H1 (cell line): Measurements from ENCODE around the gene TMEM38A. TPM values are rescaled to one million over a fixed set of nuclear protein-coding genes. Genes with fewer than 3 reads are reported as not detected.

Experiments used
- CTCF ChIA-PET: fragments of 300-600 bp; sonication (Branson Sonifier 250); formaldehyde crosslinking; loops from one replicate; lab custom pipeline; 2021; ENCODE audit not compliant: partially characterized antibody; lab: Charles Lee
- POLR2A ChIA-PET: fragments of 300-600 bp; sonication (Branson Sonifier 250); formaldehyde crosslinking; loops from one replicate; lab custom pipeline; 2021; ENCODE audit warnings: inconsistent platforms; ENCODE audit not compliant: partially characterized antibody; lab: Charles Lee
- DNase-seq, 2 experiments: peaks; one replicate each; pipeline versions ENCODE4 v3.0.0 to v3.0.0-alpha.2; 2010 to 2022; ENCODE audit warnings: low spot score in 2 of 2, low read depth in 1 of 2, mixed read lengths in 1 of 2
- FAIRE-seq: peaks from 2 replicates; lab custom pipeline; 2011; peaks lifted over from hg19 to GRCh38; lab: Jason Lieb, UNC
- H2AFZ ChIP-seq: 2 replicates; pipeline ENCODE4 v1.8.1; 2012; ENCODE audit warnings: low read length, inconsistent platforms
- H2AK5ac ChIP-seq: 2 replicates; pipeline ENCODE4 v1.6.1; 2013; ENCODE audit warnings: low read depth, low read length
- H2BK120ac ChIP-seq: replicated peaks from 2 replicates; pipeline ENCODE3; 2013; ENCODE audit warnings: low read depth, low read length, inconsistent platforms
- H2BK12ac ChIP-seq: 2 replicates; pipeline ENCODE4 v1.6.1; 2013; ENCODE audit warnings: low read depth, low read length
- H2BK15ac ChIP-seq: 2 replicates; pipeline ENCODE4 v1.6.1; 2013; ENCODE audit warnings: low read length
- H2BK20ac ChIP-seq: 2 replicates; pipeline ENCODE4 v1.6.1; 2013; ENCODE audit warnings: low read length
- H2BK5ac ChIP-seq: 2 replicates; pipeline ENCODE4 v1.6.1; 2013; ENCODE audit warnings: low read depth, low read length
- H3K14ac ChIP-seq: 2 replicates; pipeline ENCODE4 v1.6.1; 2013; ENCODE audit warnings: inconsistent platforms; ENCODE audit not compliant: insufficient read length
- H3K18ac ChIP-seq: 2 replicates; pipeline ENCODE4 v1.6.1; 2013; ENCODE audit warnings: low read length; ENCODE audit errors: extremely low read depth
- H3K23ac ChIP-seq: 2 replicates; pipeline ENCODE4 v1.6.1; 2013; ENCODE audit warnings: inconsistent platforms; ENCODE audit not compliant: insufficient read length
- H3K23me2 ChIP-seq: 2 replicates; pipeline ENCODE4 v1.6.1; 2013; ENCODE audit warnings: low read depth, low read length
- H3K27ac ChIP-seq: 2 replicates; pipeline ENCODE4 v1.6.1; 2011; ENCODE audit warnings: low read depth, low read length, inconsistent platforms
- H3K27me3 ChIP-seq, 4 experiments: replicated peaks in 1 of 4; 1 replicate in 1 of 4; 2 replicates in 3 of 4; pipeline versions ENCODE4 v1.6.1 to v1.8.1; 2011 to 2013; ENCODE audit warnings: low read length in 3 of 4, mild to moderate bottlenecking in 3 of 4, inconsistent platforms in 2 of 4, mixed read lengths in 2 of 4, moderate library complexity in 1 of 4; ENCODE audit not compliant: control insufficient read depth in 3 of 4, insufficient read depth in 3 of 4; ENCODE audit errors: extremely low read depth in 1 of 4
- H3K36me3 ChIP-seq, 4 experiments: 2 replicates each; pipeline versions ENCODE4 v1.6.1 to v1.8.1; 2011 to 2013; ENCODE audit warnings: mild to moderate bottlenecking in 4 of 4, low read length in 3 of 4, moderate library complexity in 2 of 4, control low read depth in 1 of 4, inconsistent platforms in 1 of 4; ENCODE audit not compliant: insufficient read depth in 4 of 4, control insufficient read depth in 2 of 4
- H3K4ac ChIP-seq: replicated peaks from 2 replicates; pipeline ENCODE3; 2013; ENCODE audit warnings: low read length, low read depth, mixed read lengths, inconsistent platforms; ENCODE audit not compliant: insufficient read length
- H3K4me1 ChIP-seq, 4 experiments: replicated peaks in 1 of 4; 1 replicate in 1 of 4; 2 replicates in 3 of 4; pipeline versions ENCODE4 v1.6.1 to v1.8.1; 2011 to 2013; ENCODE audit warnings: low read length in 3 of 4, inconsistent platforms in 2 of 4, mixed read lengths in 1 of 4; ENCODE audit not compliant: insufficient read depth in 4 of 4, control insufficient read depth in 3 of 4
- H3K4me2 ChIP-seq, 2 experiments: 2 replicates each; pipeline versions ENCODE4 v1.6.1 to v1.8.1; 2011 to 2013; ENCODE audit warnings: low read depth in 2 of 2, low read length in 2 of 2, control low read depth in 1 of 2, inconsistent platforms in 1 of 2, mild to moderate bottlenecking in 1 of 2; ENCODE audit not compliant: insufficient read depth in 1 of 2
- H3K4me3 ChIP-seq, 4 experiments: fragments of 200-600, 300-600 bp in 1 of 4; sonication (generic), shearing (Covaris generic), sonication (Bioruptor Twin) in 1 of 4; 2 replicates each; pipeline versions ENCODE4 v1.5.1 to v1.8.1; 2011 to 2016; ENCODE audit warnings: low read length in 4 of 4, low read depth in 3 of 4, control low read depth in 2 of 4, inconsistent platforms in 2 of 4, mild to moderate bottlenecking in 2 of 4, mixed read lengths in 1 of 4, moderate library complexity in 1 of 4; ENCODE audit not compliant: insufficient read depth in 2 of 4; ENCODE audit errors: extremely low read depth in 1 of 4
- H3K56ac ChIP-seq: replicated peaks from 2 replicates; pipeline ENCODE3; 2013; ENCODE audit warnings: low read depth, mild to moderate bottlenecking, mixed read lengths, low read length, inconsistent platforms; ENCODE audit not compliant: insufficient read length
- H3K79me1 ChIP-seq: 2 replicates; pipeline ENCODE4 v1.6.1; 2013; ENCODE audit warnings: low read depth, low read length, control low read depth
- H3K79me2 ChIP-seq, 2 experiments: 2 replicates each; pipeline versions ENCODE4 v1.6.1 to v1.8.1; 2012 to 2013; ENCODE audit warnings: low read length in 2 of 2, mild to moderate bottlenecking in 2 of 2, inconsistent platforms in 1 of 2; ENCODE audit not compliant: insufficient read depth in 2 of 2, control insufficient read depth in 1 of 2
- H3K9ac ChIP-seq, 4 experiments: replicated peaks in 1 of 4; 1 replicate in 1 of 4; 2 replicates in 3 of 4; pipeline versions ENCODE4 v1.6.1 to v1.8.1; 2011 to 2013; ENCODE audit warnings: low read depth in 3 of 4, low read length in 3 of 4, control low read depth in 2 of 4, mild to moderate bottlenecking in 2 of 4, moderate library complexity in 2 of 4, inconsistent platforms in 1 of 4; ENCODE audit errors: extremely low read depth in 1 of 4
- H3K9me3 ChIP-seq, 2 experiments: 2 replicates each; pipeline versions ENCODE4 v1.6.1 to v1.8.1; 2012 to 2013; ENCODE audit warnings: mild to moderate bottlenecking in 2 of 2, moderate library complexity in 2 of 2, control low read depth in 1 of 2, inconsistent platforms in 1 of 2, low read depth in 1 of 2, low read length in 1 of 2, mixed read lengths in 1 of 2; ENCODE audit not compliant: insufficient read depth in 2 of 2
- H4K20me1 ChIP-seq, 2 experiments: replicated peaks in 1 of 2; 2 replicates each; pipeline versions ENCODE3 to v1.8.1; 2011 to 2013; ENCODE audit warnings: inconsistent platforms in 2 of 2, low read length in 2 of 2, mild to moderate bottlenecking in 1 of 2; ENCODE audit not compliant: insufficient read depth in 2 of 2, control insufficient read depth in 1 of 2
- H4K5ac ChIP-seq: 2 replicates; pipeline ENCODE4 v1.6.1; 2013; ENCODE audit warnings: low read length, low read depth, mixed read lengths, inconsistent platforms; ENCODE audit not compliant: insufficient read length
- H4K8ac ChIP-seq: 2 replicates; pipeline ENCODE4 v1.8.0; 2013; ENCODE audit warnings: mild to moderate bottlenecking, moderate library complexity, low read length, inconsistent platforms; ENCODE audit not compliant: insufficient read depth; ENCODE audit errors: extremely low read depth
- H4K91ac ChIP-seq: replicated peaks from 2 replicates; pipeline ENCODE3; 2013; ENCODE audit warnings: low read length, mixed read lengths, inconsistent platforms; ENCODE audit not compliant: insufficient read length
- BCL11A ChIP-seq, 2 experiments: IDR thresholded peaks; one replicate each; pipeline ENCODE4 v1.6.1; 2011; ENCODE audit warnings: low read depth in 2 of 2, low read length in 2 of 2, mild to moderate bottlenecking in 2 of 2
- CHD2 ChIP-seq: IDR thresholded peaks from 2 replicates; pipeline ENCODE4 v1.6.1; 2012; ENCODE audit warnings: low read length, improper control_type of control experiment
- EGR1 ChIP-seq: IDR thresholded peaks from 2 replicates; pipeline ENCODE4 v1.6.1; 2011; ENCODE audit warnings: low read depth, low read length, borderline replicate concordance
- JUND ChIP-seq: IDR thresholded peaks from 2 replicates; pipeline ENCODE4 v1.6.1; 2011; ENCODE audit warnings: mild to moderate bottlenecking, improper control_type of control experiment, low read length
- KDM4A ChIP-seq: IDR thresholded peaks from one replicate; pipeline ENCODE4 v1.7.1; 2012; ENCODE audit warnings: low read depth, mild to moderate bottlenecking, moderate library complexity, low read length, inconsistent platforms; ENCODE audit not compliant: severe bottlenecking
- POU5F1 ChIP-seq: IDR thresholded peaks from 2 replicates; pipeline ENCODE4 v1.6.1; 2011; ENCODE audit warnings: low read depth, mild to moderate bottlenecking, low read length, moderate library complexity
- RAD21 ChIP-seq, 2 experiments: IDR thresholded peaks in 1 of 2; conservative IDR thresholded peaks in 1 of 2; 2 replicates each; pipeline ENCODE4 v1.6.1; 2011; ENCODE audit warnings: low read depth in 2 of 2, low read length in 2 of 2, improper control_type of control experiment in 1 of 2, inconsistent platforms in 1 of 2, mild to moderate bottlenecking in 1 of 2, moderate library complexity in 1 of 2
- RFX5 ChIP-seq: IDR thresholded peaks from 2 replicates; pipeline ENCODE4 v1.6.1; 2011; ENCODE audit warnings: low read depth, low read length, improper control_type of control experiment, borderline replicate concordance
- SIN3A ChIP-seq, 2 experiments: IDR thresholded peaks in 1 of 2; conservative IDR thresholded peaks in 1 of 2; 2 replicates each; pipeline ENCODE4 v1.6.1; 2011 to 2012; ENCODE audit warnings: low read length in 2 of 2, improper control_type of control experiment in 1 of 2, low read depth in 1 of 2, mild to moderate bottlenecking in 1 of 2
- SIRT6 ChIP-seq: IDR thresholded peaks from one replicate; pipeline ENCODE4 v1.7.1; 2012; ENCODE audit warnings: low read length, inconsistent platforms
- ZNF274 ChIP-seq: IDR thresholded peaks from 2 replicates; pipeline ENCODE4 v1.7.0; 2012; ENCODE audit warnings: low read length, borderline replicate concordance; ENCODE audit errors: extremely low read depth
- WGBS, 2 experiments: shearing (Covaris generic) in 1 of 2; methylation state at CpG; one replicate each; pipeline versions ENCODE4 v1.1.6 to v1.1.7; 2013 to 2015; ENCODE audit warnings: low lambda C conversion rate in 2 of 2, mixed read lengths in 2 of 2, inconsistent platforms in 1 of 2, low coverage in 1 of 2, missing lambda C conversion rate in 1 of 2; ENCODE audit not compliant: insufficient replicate concordance in 2 of 2, insufficient coverage in 1 of 2, insufficient read length in 1 of 2; ENCODE audit errors: extremely low coverage in 1 of 2, missing lambda C conversion rate in 1 of 2; 5-methylcytosine and 5-hydroxymethylcytosine counted together
- polyA plus RNA-seq, 7 experiments: library from polyadenylated mRNA; depleted of rRNA in 3 of 7; stranded (reverse) in 5 of 7; unstranded in 2 of 7; fragments of >200 nt in 5 of 7; fragments of 200-250 nt in 2 of 7; gene quantifications; 1 replicate in 5 of 7; 2 replicates in 1 of 7; 4 replicates in 1 of 7; pipeline versions ENCODE4 v1.2.1 to v1.2.3, GENCODE V29; 2011 to 2013; ENCODE audit warnings: missing spikeins in 2 of 7, mixed read lengths in 2 of 7
- total RNA-seq: library from RNA; stranded (reverse); fragmentation: NEBNext Ultra II Directional; extraction: Animal tissue kit (Norgen Biotek cat#: 25700); gene quantifications from 2 replicates; pipeline ENCODE4 v1.2.1, GENCODE V29; 2021

The TMEM38A gene
- total and polyA plus RNA-seq, 2 of the 8 experiments (the other 6 are each of a cell fraction or from before 2014, with no cell fraction given), result 8.9 to 9.2 TPM

DNA sequence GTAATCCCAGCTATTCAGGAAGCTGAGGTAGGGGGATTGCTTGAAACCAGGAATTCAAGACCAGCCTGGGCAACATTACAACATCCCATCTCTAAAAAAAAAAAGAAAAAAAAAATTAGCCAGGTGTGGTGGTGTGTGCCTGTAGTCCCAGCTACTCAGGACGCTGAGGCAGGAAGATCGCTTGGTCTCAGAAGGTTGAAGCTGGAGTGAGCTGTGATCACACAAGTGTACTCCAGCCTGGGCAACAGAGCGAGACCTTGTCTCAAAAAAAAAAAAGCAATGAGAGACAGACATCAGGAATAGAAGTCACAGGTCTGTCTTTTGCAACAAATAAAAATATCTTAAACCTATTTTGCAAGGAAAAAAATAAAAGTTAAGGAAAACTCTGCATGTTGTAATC lies 23.3 kb downstream of the TMEM38A start:
- H4K20me1 ChIP-seq, result no peaks in the 10 kb centered on the region
- H3K14ac ChIP-seq, result no peak overlapping the region
- no peaks in the 10 kb centered on the region; a peak in 1 of 4 replicates for H3K9me3 ChIP-seq
- H4K5ac ChIP-seq, result no peak overlapping the region
- H4K8ac ChIP-seq, result no peak overlapping the region
- no peak overlapping the region for H3K4ac ChIP-seq
- H3K23ac ChIP-seq, result no peak overlapping the region
- no peak overlapping the region for H3K4me2 ChIP-seq
- no peak overlapping the region for H2BK12ac ChIP-seq
- H3K27me3 ChIP-seq, result no peaks in the 10 kb centered on the region
- no peak for DNase-seq
- no peak overlapping the region for H4K91ac ChIP-seq
- H3K27ac ChIP-seq, result no peak overlapping the region
- no peak overlapping the region for H2AK5ac ChIP-seq
- H3K18ac ChIP-seq, result no peak overlapping the region
- H3K4me1 ChIP-seq, result no peaks in the 10 kb centered on the region
- WGBS, 2 experiments, result 90% methylated on average over 3 of the region's 3 CpGs; no CpG with 5 or more reads in 1 of the 2 experiments
- H2BK20ac ChIP-seq, result no peak overlapping the region
- no peak overlapping the region for H2BK15ac ChIP-seq
- ChIA-PET POLR2A (interaction anchor here (0.7 to 1.6 kb wide), 3 partner anchors 23 to 37 kb away, joined by 3 to 9 read pairs (median 3); partner anchors contain the start of genes SMIM7 and TMEM38A), CTCF (interaction anchor here (1.1 to 1.3 kb wide), 2 partner anchors 70 to 133 kb away, joined by 3 to 4 read pairs; no protein-coding TSS in a partner anchor)
- no peak overlapping the region for H2BK120ac ChIP-seq
- no peak overlapping the region for H2AFZ ChIP-seq
- no peaks in the 10 kb centered on the region for H3K23me2 ChIP-seq
- no peaks in the 10 kb centered on the region for H3K79me1 ChIP-seq
- no peak overlapping the region for H3K9ac ChIP-seq
- no peak for TF ChIP-seq KDM4A
- TF ChIP-seq RFX5, result no peak
- no peak for TF ChIP-seq EGR1
- TF ChIP-seq RAD21 (IDR thresholded peaks at IDR 0.05 in 1 of 2, conservative IDR thresholded peaks at IDR 0.05 in 1 of 2; ENCODE audit: low read depth in 2 of 2, low read length in 2 of 2), result no peak
- no peak for TF ChIP-seq ZNF274
- TF ChIP-seq SIRT6, result no peak
- TF ChIP-seq POU5F1, result no peak
- TF ChIP-seq SIN3A (conservative IDR thresholded peaks at IDR 0.05 in 1 of 2, IDR thresholded peaks at IDR 0.05 in 1 of 2; ENCODE audit: low read depth in 1 of 2, low read length in 2 of 2), result no peak
- no peak for TF ChIP-seq CHD2
- TF ChIP-seq BCL11A (IDR thresholded peaks at IDR 0.05; ENCODE audit: low read depth in 2 of 2, low read length in 2 of 2), result no peak
- no peak for TF ChIP-seq JUND
- FAIRE-seq, result no peak
- no peak overlapping the region for H2BK5ac ChIP-seq
- H3K36me3 ChIP-seq, result peaks cover 0 to 18% (median 6%) of the 10 kb centered on the region in 4 experiments; a peak in 4 of 8 replicates
- no peak overlapping the region for H3K4me3 ChIP-seq
- H3K79me2 ChIP-seq, result no peaks in the 10 kb centered on the region
- no peak overlapping the region for H3K56ac ChIP-seq
